WTC11 (cell line): ENCODE results near the gene ALDOA. TPM values are rescaled to one million over a fixed set of nuclear protein-coding genes. Genes with fewer than 3 reads are reported as not detected.

Experiments
- ATAC-seq: fragments of 200-7000 bp; cut with Tn5 transposase; 2 replicates; pipeline ENCODE4 v1.10.0; 2021; ENCODE audit warnings: mild to moderate bottlenecking, moderate library complexity
- CTCF ChIA-PET: fragments of 300-600 bp; sonication (Branson Sonifier 250); formaldehyde crosslinking; loops from one replicate; lab custom pipeline; 2021; ENCODE audit warnings: antibody characterized with exemption; lab: Charles Lee
- POLR2A ChIA-PET: fragments of 350-600 bp; sonication (Branson Sonifier 250); formaldehyde crosslinking; loops from one replicate; lab custom pipeline; 2021; ENCODE audit warnings: antibody characterized with exemption; lab: Charles Lee
- DNase-seq: peaks from one replicate; pipeline ENCODE4 v3.0.0; 2021; ENCODE audit warnings: low spot score
- H3K27ac Mint-ChIP-seq: 2 replicates; pipeline ENCODE4 v1.8.0; 2021; ENCODE audit warnings: mixed read lengths
- H3K27me3 Mint-ChIP-seq: 2 replicates; pipeline ENCODE4 v1.8.0; 2021; ENCODE audit warnings: low read depth, mild to moderate bottlenecking, moderate library complexity, mixed read lengths
- H3K36me3 Mint-ChIP-seq: 2 replicates; pipeline ENCODE4 v1.8.0; 2021; ENCODE audit warnings: mixed read lengths
- H3K4me1 Mint-ChIP-seq: 2 replicates; pipeline ENCODE4 v1.8.0; 2022; ENCODE audit warnings: mixed read lengths
- H3K4me3 Mint-ChIP-seq: 2 replicates; pipeline ENCODE4 v1.8.0; 2021; ENCODE audit warnings: mild to moderate bottlenecking, moderate library complexity, mixed read lengths
- H3K9me3 Mint-ChIP-seq: 2 replicates; pipeline ENCODE4 v1.8.0; 2021; ENCODE audit warnings: mixed read lengths
- ATF3 ChIP-seq: sonication (generic); formaldehyde crosslinking; conservative IDR thresholded peaks from 2 replicates; pipeline ENCODE4 v1.8.1; 2022; ENCODE audit warnings: mild to moderate bottlenecking, missing genetic modification reagents
- CBFB ChIP-seq: sonication (generic); formaldehyde crosslinking; IDR thresholded peaks from 2 replicates; pipeline ENCODE4 v1.8.1; 2022; ENCODE audit warnings: mild to moderate bottlenecking, low read depth, missing genetic modification reagents
- CREM ChIP-seq: sonication (generic); formaldehyde crosslinking; IDR thresholded peaks from 2 replicates; pipeline ENCODE4 v1.8.1; 2022; ENCODE audit warnings: mild to moderate bottlenecking, missing genetic modification reagents, moderate library complexity
- FOXJ3 ChIP-seq: sonication (generic); formaldehyde crosslinking; IDR thresholded peaks from 2 replicates; pipeline ENCODE4 v1.9.0; 2021; ENCODE audit warnings: missing genetic modification reagents, mild to moderate bottlenecking, borderline replicate concordance
- IRF1 ChIP-seq: sonication (generic); formaldehyde crosslinking; IDR thresholded peaks from 2 replicates; pipeline ENCODE4 v1.8.0; 2023; ENCODE audit warnings: missing genetic modification reagents
- MAX ChIP-seq: sonication (generic); formaldehyde crosslinking; IDR thresholded peaks from 2 replicates; pipeline ENCODE4 v1.8.0; 2022; ENCODE audit warnings: mild to moderate bottlenecking, missing genetic modification reagents
- SOX15 ChIP-seq: fragments of 250-450 bp; sonication (Bioruptor Pico); IDR thresholded peaks from 2 replicates; pipeline ENCODE4 v1.9.0; 2021; ENCODE audit warnings: mild to moderate bottlenecking
- ZBTB21 ChIP-seq: sonication (generic); formaldehyde crosslinking; IDR thresholded peaks from 2 replicates; pipeline ENCODE4 v1.8.1; 2023; ENCODE audit warnings: mild to moderate bottlenecking, missing genetic modification reagents, borderline replicate concordance
- ZMAT4 ChIP-seq: fragments of 250-450 bp; sonication (Bioruptor Pico); IDR thresholded peaks from 2 replicates; pipeline ENCODE4 v1.9.0; 2021; ENCODE audit warnings: mild to moderate bottlenecking
- ZNF121 ChIP-seq: sonication (generic); formaldehyde crosslinking; IDR thresholded peaks from 2 replicates; pipeline ENCODE4 v1.8.0; 2023; ENCODE audit warnings: missing genetic modification reagents
- ZNF219 ChIP-seq: sonication (generic); formaldehyde crosslinking; IDR thresholded peaks from 2 replicates; pipeline ENCODE4 v1.8.0; 2023; ENCODE audit warnings: missing genetic modification reagents, mild to moderate bottlenecking, borderline replicate concordance
- ZNF317 ChIP-seq: sonication (generic); formaldehyde crosslinking; IDR thresholded peaks from 2 replicates; pipeline ENCODE4 v1.8.1; 2023; ENCODE audit warnings: low read depth, mild to moderate bottlenecking, moderate library complexity, missing genetic modification reagents, borderline replicate concordance
- total RNA-seq: library from RNA; stranded (reverse); gene quantifications from 3 replicates; pipeline ENCODE4 v1.2.3, GENCODE V29; 2021
- TF ChIP-seq, protein P1 (sequence below): sonication (generic); formaldehyde crosslinking; IDR thresholded peaks from 2 replicates; pipeline ENCODE4 v1.8.0; 2023; ENCODE audit warnings: mild to moderate bottlenecking, missing genetic modification reagents
- TF ChIP-seq, protein P2 (sequence below): sonication (generic); formaldehyde crosslinking; IDR thresholded peaks from 2 replicates; pipeline ENCODE4 v1.8.1; 2023; ENCODE audit warnings: mild to moderate bottlenecking, missing genetic modification reagents
- TF ChIP-seq, protein P3 (sequence below): sonication (generic); formaldehyde crosslinking; IDR thresholded peaks from 2 replicates; pipeline ENCODE4 v1.8.1; 2022; ENCODE audit warnings: low read depth, missing genetic modification reagents, borderline replicate concordance
- TF ChIP-seq, protein P4 (sequence below): sonication (generic); formaldehyde crosslinking; IDR thresholded peaks from 2 replicates; pipeline ENCODE4 v1.8.0; 2022; ENCODE audit warnings: mild to moderate bottlenecking, missing genetic modification reagents
- TF ChIP-seq, protein P5 (sequence below): fragments of 250-450 bp; sonication (Bioruptor Pico); conservative IDR thresholded peaks from 2 replicates; pipeline ENCODE4 v1.9.0; 2021; ENCODE audit warnings: mild to moderate bottlenecking

Gene ALDOA
- total RNA-seq, 1 experiment from 2014 or later: 1,537 TPM

- ChIA-PET POLR2A (no interaction called here), CTCF (interaction anchor here (0.9 kb wide), 1 partner anchor 25 kb away, joined by 3 read pairs; no protein-coding TSS in a partner anchor)
- H3K4me3 Mint-ChIP-seq: no peak overlapping the region
Observed at GRCh38 chr16:30117768-30118167, 52.2 kb downstream of the ALDOA start.

DNA sequence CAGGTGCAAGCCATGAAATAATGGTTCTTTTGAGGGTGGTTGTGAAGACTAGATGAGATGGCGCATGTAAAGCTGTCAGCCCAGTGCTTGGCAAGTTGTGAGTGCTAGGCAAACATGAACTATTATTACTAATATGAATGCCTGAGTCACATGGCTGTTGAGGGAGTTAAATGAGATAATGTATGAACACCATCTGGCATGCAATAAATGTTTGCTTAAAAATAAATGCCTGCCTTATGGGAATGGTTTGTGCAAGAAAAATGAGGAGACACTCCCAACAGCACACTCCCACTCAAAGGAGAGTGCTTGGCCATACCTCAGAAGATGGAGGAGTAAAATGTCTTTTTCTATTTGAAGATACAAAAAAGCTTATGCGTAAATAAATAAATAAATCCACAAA, 53.9 kb downstream of the ALDOA start:
- Mint-ChIP-seq H3K27me3 (peaks cover 7% of the 10 kb centered on the region), H3K27ac (peak overlapping the region; percentile 17; the same call in 1 of the 2 replicates), H3K4me1 (peaks cover 5% of the 10 kb centered on the region), H3K36me3 (peaks cover 3% of the 10 kb centered on the region; the same call in 1 of the 2 replicates), H3K4me3 (no peak overlapping the region), H3K9me3 (no peaks in the 10 kb centered on the region)
- no peak for ATAC-seq
- CTCF ChIA-PET: interaction anchor here (2.9 kb wide), 1 partner anchor 7 kb away, joined by 27 read pairs; no protein-coding TSS in a partner anchor
- no peak for DNase-seq
- TF ChIP-seq ZNF219 (CRISPR knock-in tag) (no peak), ZNF121 (no peak), CREM (no peak), FOXJ3 (CRISPR knock-in tag) (no peak), ATF3 (no peak), CBFB (CRISPR knock-in tag) (no peak), ZBTB21 (CRISPR knock-in tag) (no peak), ZNF317 (CRISPR knock-in tag) (no peak), ZMAT4 (no peak), SOX15 (no peak), MAX (CRISPR knock-in tag) (no peak)
- TF ChIP-seq, protein P1, sequence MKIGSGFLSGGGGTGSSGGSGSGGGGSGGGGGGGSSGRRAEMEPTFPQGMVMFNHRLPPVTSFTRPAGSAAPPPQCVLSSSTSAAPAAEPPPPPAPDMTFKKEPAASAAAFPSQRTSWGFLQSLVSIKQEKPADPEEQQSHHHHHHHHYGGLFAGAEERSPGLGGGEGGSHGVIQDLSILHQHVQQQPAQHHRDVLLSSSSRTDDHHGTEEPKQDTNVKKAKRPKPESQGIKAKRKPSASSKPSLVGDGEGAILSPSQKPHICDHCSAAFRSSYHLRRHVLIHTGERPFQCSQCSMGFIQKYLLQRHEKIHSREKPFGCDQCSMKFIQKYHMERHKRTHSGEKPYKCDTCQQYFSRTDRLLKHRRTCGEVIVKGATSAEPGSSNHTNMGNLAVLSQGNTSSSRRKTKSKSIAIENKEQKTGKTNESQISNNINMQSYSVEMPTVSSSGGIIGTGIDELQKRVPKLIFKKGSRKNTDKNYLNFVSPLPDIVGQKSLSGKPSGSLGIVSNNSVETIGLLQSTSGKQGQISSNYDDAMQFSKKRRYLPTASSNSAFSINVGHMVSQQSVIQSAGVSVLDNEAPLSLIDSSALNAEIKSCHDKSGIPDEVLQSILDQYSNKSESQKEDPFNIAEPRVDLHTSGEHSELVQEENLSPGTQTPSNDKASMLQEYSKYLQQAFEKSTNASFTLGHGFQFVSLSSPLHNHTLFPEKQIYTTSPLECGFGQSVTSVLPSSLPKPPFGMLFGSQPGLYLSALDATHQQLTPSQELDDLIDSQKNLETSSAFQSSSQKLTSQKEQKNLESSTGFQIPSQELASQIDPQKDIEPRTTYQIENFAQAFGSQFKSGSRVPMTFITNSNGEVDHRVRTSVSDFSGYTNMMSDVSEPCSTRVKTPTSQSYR (CRISPR knock-in tag): no peak
- TF ChIP-seq, protein P2, sequence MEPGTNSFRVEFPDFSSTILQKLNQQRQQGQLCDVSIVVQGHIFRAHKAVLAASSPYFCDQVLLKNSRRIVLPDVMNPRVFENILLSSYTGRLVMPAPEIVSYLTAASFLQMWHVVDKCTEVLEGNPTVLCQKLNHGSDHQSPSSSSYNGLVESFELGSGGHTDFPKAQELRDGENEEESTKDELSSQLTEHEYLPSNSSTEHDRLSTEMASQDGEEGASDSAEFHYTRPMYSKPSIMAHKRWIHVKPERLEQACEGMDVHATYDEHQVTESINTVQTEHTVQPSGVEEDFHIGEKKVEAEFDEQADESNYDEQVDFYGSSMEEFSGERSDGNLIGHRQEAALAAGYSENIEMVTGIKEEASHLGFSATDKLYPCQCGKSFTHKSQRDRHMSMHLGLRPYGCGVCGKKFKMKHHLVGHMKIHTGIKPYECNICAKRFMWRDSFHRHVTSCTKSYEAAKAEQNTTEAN (CRISPR knock-in tag): no peak
- TF ChIP-seq, protein P3, sequence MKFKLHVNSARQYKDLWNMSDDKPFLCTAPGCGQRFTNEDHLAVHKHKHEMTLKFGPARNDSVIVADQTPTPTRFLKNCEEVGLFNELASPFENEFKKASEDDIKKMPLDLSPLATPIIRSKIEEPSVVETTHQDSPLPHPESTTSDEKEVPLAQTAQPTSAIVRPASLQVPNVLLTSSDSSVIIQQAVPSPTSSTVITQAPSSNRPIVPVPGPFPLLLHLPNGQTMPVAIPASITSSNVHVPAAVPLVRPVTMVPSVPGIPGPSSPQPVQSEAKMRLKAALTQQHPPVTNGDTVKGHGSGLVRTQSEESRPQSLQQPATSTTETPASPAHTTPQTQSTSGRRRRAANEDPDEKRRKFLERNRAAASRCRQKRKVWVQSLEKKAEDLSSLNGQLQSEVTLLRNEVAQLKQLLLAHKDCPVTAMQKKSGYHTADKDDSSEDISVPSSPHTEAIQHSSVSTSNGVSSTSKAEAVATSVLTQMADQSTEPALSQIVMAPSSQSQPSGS (CRISPR knock-in tag): no peak
- TF ChIP-seq, protein P4, sequence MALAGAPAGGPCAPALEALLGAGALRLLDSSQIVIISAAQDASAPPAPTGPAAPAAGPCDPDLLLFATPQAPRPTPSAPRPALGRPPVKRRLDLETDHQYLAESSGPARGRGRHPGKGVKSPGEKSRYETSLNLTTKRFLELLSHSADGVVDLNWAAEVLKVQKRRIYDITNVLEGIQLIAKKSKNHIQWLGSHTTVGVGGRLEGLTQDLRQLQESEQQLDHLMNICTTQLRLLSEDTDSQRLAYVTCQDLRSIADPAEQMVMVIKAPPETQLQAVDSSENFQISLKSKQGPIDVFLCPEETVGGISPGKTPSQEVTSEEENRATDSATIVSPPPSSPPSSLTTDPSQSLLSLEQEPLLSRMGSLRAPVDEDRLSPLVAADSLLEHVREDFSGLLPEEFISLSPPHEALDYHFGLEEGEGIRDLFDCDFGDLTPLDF (CRISPR knock-in tag): no peak
- POLR2A ChIA-PET: no interaction called here

More at GRCh38 chr16:30117768-30118167, 52.2 kb downstream of the ALDOA start:
- DNase-seq: no peak
- no peak for TF ChIP-seq IRF1 (CRISPR knock-in tag)
- TF ChIP-seq, protein P5, sequence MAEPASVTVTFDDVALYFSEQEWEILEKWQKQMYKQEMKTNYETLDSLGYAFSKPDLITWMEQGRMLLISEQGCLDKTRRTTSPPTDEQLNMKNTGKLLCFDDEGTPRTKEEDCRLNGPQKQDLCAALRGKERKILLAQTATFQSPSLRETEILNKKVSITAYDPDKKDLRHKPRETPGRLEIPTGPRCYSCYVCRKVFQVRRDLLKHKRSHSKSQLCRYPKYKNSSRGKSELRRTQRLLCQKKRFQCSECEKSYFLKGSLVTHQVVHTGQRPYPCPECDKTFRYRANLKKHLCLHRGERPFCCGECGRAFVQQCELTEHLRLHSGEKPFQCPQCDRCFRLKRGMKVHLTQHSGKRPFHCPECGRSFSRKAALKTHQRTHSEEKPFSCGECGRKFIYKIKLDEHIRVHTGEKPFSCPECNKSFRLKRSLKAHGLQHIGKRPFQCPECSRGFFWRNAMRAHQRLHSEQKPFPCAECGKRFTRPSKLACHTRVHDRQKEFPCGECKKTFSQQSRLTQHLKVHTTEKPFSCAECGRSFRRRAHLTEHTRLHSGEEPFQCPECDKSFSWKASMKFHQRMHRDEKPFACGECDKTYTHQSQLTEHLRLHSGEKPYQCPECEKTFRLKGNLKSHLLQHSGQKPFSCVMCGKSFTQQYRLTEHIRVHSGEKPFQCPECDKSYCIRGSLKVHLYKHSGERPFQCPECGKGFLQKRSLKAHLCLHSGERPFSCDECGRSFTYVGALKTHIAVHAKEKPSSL (CRISPR knock-in tag): no peak
- TF ChIP-seq, all 79 proteins: peak for 0
- Mint-ChIP-seq H3K27ac (no peak overlapping the region), H3K4me1 (peaks cover 5% of the 10 kb centered on the region), H3K36me3 (peaks cover 3% of the 10 kb centered on the region; the same call in 1 of the 2 replicates), H3K9me3 (no peaks in the 10 kb centered on the region), H3K27me3 (peaks cover 2% of the 10 kb centered on the region; the same call in 1 of the 2 replicates)
- ATAC-seq: no peak
